Glutamatergic neuron (in vitro differentiated cells): ENCODE results near the gene SPATA13. TPM values are rescaled to one million over a fixed set of nuclear protein-coding genes. Genes with fewer than 3 reads are reported as not detected.

Experiments used
- DNase-seq: peaks from one replicate; pipeline ENCODE4 v3.0.0; 2022
- H3K27ac Mint-ChIP-seq: one replicate; pipeline ENCODE4 v1.8.0; 2020; ENCODE audit warnings: mild to moderate bottlenecking, mixed read lengths, inconsistent platforms; ENCODE audit not compliant: unreplicated experiment
- H3K27me3 Mint-ChIP-seq: one replicate; pipeline ENCODE4 v1.8.0; 2020; ENCODE audit warnings: mild to moderate bottlenecking, moderate library complexity, mixed read lengths, inconsistent platforms; ENCODE audit not compliant: unreplicated experiment
- H3K36me3 Mint-ChIP-seq: one replicate; pipeline ENCODE4 v1.8.0; 2020; ENCODE audit warnings: mild to moderate bottlenecking, mixed read lengths, inconsistent platforms; ENCODE audit not compliant: unreplicated experiment
- H3K4me1 Mint-ChIP-seq: one replicate; pipeline ENCODE4 v1.8.0; 2020; ENCODE audit warnings: mild to moderate bottlenecking, low read depth, mixed read lengths, inconsistent platforms; ENCODE audit not compliant: unreplicated experiment
- H3K4me3 Mint-ChIP-seq: one replicate; pipeline ENCODE4 v1.8.0; 2020; ENCODE audit warnings: mild to moderate bottlenecking, mixed read lengths, inconsistent platforms; ENCODE audit not compliant: unreplicated experiment
- H3K9me3 Mint-ChIP-seq: one replicate; pipeline ENCODE4 v1.8.0; 2020; ENCODE audit warnings: mild to moderate bottlenecking, moderate library complexity, mixed read lengths, inconsistent platforms; ENCODE audit not compliant: unreplicated experiment
- CTCF ChIP-seq: fragments of 200-600 bp; sonication (generic); IDR thresholded peaks from one replicate; pipeline ENCODE4 v1.5.0; 2021; ENCODE audit not compliant: partially characterized antibody, unreplicated experiment
- total RNA-seq: library from RNA; stranded (reverse); fragmentation: NEBNext Ultra II Directional; extraction: Animal tissue kit (Norgen Biotek cat#: 25700); gene quantifications from one replicate; pipeline ENCODE4 v1.2.1, GENCODE V29; 2021; ENCODE audit not compliant: unreplicated experiment

The SPATA13 gene
- total RNA-seq, 1 donor from 2014 or later: 7.4 TPM

GRCh38 chr13:24181991-24182702 is 21.6 kb downstream of the SPATA13 start:
- TF ChIP-seq CTCF: no peak
- no peaks in the 10 kb centered on the region for H3K27me3 Mint-ChIP-seq
- no peak overlapping the region for H3K27ac Mint-ChIP-seq
- H3K9me3 Mint-ChIP-seq: no peaks in the 10 kb centered on the region
- H3K36me3 Mint-ChIP-seq: no peaks in the 10 kb centered on the region
- no peak for DNase-seq
- no peak overlapping the region for H3K4me3 Mint-ChIP-seq
- peaks cover 8% of the 10 kb centered on the region for H3K4me1 Mint-ChIP-seq

GRCh38 chr13:24182703-24183081 is 22.2 kb downstream of the SPATA13 start:
- Mint-ChIP-seq H3K27me3 (no peaks in the 10 kb centered on the region), H3K27ac (no peak overlapping the region), H3K9me3 (no peaks in the 10 kb centered on the region), H3K36me3 (no peaks in the 10 kb centered on the region), H3K4me1 (peaks cover 8% of the 10 kb centered on the region), H3K4me3 (no peak overlapping the region)
- no peak for DNase-seq
- TF ChIP-seq CTCF: no peak

GRCh38 chr13:24183741-24184182 is 23.2 kb downstream of the SPATA13 start:
- Mint-ChIP-seq H3K27me3 (no peaks in the 10 kb centered on the region), H3K36me3 (peaks cover 5% of the 10 kb centered on the region), H3K27ac (no peak overlapping the region), H3K4me3 (no peak overlapping the region), H3K9me3 (no peaks in the 10 kb centered on the region), H3K4me1 (peaks cover 6% of the 10 kb centered on the region)
- DNase-seq: no peak
- TF ChIP-seq CTCF: no peak

- H3K27ac Mint-ChIP-seq: no peak overlapping the region
- H3K4me3 Mint-ChIP-seq: no peak overlapping the region
- no peaks in the 10 kb centered on the region for H3K27me3 Mint-ChIP-seq
- no peaks in the 10 kb centered on the region for H3K9me3 Mint-ChIP-seq
- TF ChIP-seq CTCF: no peak
- H3K36me3 Mint-ChIP-seq: peaks cover 8% of the 10 kb centered on the region
- DNase-seq: no peak
- H3K4me1 Mint-ChIP-seq: peaks cover 4% of the 10 kb centered on the region
Observed at GRCh38 chr13:24184265-24184841, 23.8 kb downstream of the SPATA13 start.

- H3K4me3 Mint-ChIP-seq: no peak overlapping the region
- H3K36me3 Mint-ChIP-seq: peaks cover 8% of the 10 kb centered on the region
- no peaks in the 10 kb centered on the region for H3K4me1 Mint-ChIP-seq
- H3K9me3 Mint-ChIP-seq: no peaks in the 10 kb centered on the region
- DNase-seq: no peak
- no peak for TF ChIP-seq CTCF
- no peaks in the 10 kb centered on the region for H3K27me3 Mint-ChIP-seq
- H3K27ac Mint-ChIP-seq: no peak overlapping the region
Observed at GRCh38 chr13:24184882-24185281, 24.4 kb downstream of the SPATA13 start.
